Measurements from ENCODE around the gene NPEPL1. TPM values are rescaled to one million over a fixed set of nuclear protein-coding genes. Genes with fewer than 3 reads are reported as not detected.

Gene NPEPL1
- total and polyA plus RNA-seq, 2 of the 8 experiments (the other 6 are each of a cell fraction or from before 2014, with no cell fraction given) = 12.4 to 26.8 TPM

- TF ChIP-seq CHD7 (IDR thresholded peaks at IDR 0.05; ENCODE audit: insufficient replicate concordance, low read length) (no peak), POLR2A (IDR thresholded peaks at IDR 0.05; ENCODE audit: control extremely low read depth in 1 of 2, low read depth in 2 of 2, low read length in 2 of 2) (no peak), MAX (IDR thresholded peaks at IDR 0.05) (peak; percentile 55), TAF1 (IDR thresholded peaks at IDR 0.05; ENCODE audit: low read depth, low read length) (no peak), SP4 (IDR thresholded peaks at IDR 0.05; ENCODE audit: low read length) (0 out of 2 replicates have a peak, but pooled peaks have one; percentile 51), SAP30 (IDR thresholded peaks at IDR 0.05; ENCODE audit: insufficient read depth, insufficient replicate concordance, low read length) (peak; percentile 8), CTBP2 (IDR thresholded peaks at IDR 0.05; ENCODE audit: borderline replicate concordance, insufficient read depth, insufficient read length, low read length) (no peak), BRCA1 (IDR thresholded peaks at IDR 0.05; ENCODE audit: low read depth, low read length) (no peak), SIX5 (IDR thresholded peaks at IDR 0.05; ENCODE audit: low read depth, low read length) (no peak), JUND (IDR thresholded peaks at IDR 0.05; ENCODE audit: low read length) (no peak), CHD2 (IDR thresholded peaks at IDR 0.05; ENCODE audit: low read length) (no peak)
These were observed 60.8 kb downstream of the NPEPL1 start (continued) for GRCh38 chr20:58753267-58753921.

Data from H1 (cell line).